ENCODE results near the gene PTK7. TPM values are rescaled to one million over a fixed set of nuclear protein-coding genes. Genes with fewer than 3 reads are reported as not detected.
A peak's percentile ranks its signal among the peaks of the same experiment; 100 is the strongest.

Gene PTK7
- total and polyA plus RNA-seq, 2 experiments from 2014 or later: 127 to 162 TPM

GRCh38 chr6:43062818-43063217 is 13.3 kb upstream of the PTK7 start:
- WGBS (ENCODE audit: low lambda C conversion rate, missing lambda C conversion rate): 98% methylated on average over 12 of the region's 12 CpGs
- H3K9me2 ChIP-seq (replicated peaks; ENCODE audit: insufficient read depth): no peaks in the 10 kb centered on the region
- TF ChIP-seq EZH2 (IDR thresholded peaks at IDR 0.05; ENCODE audit: borderline replicate concordance): no peak
- TF ChIP-seq EZH2phosphoT487 (IDR thresholded peaks at IDR 0.05; ENCODE audit: low read depth, severe bottlenecking, unreplicated experiment): no peak
- H2AFZ ChIP-seq: no peak overlapping the region
- no peak overlapping the region for H3K4me2 ChIP-seq
- peaks cover 10% of the 10 kb centered on the region for H3K4me1 ChIP-seq (ENCODE audit: insufficient read depth)
- no peaks in the 10 kb centered on the region for H3K36me3 ChIP-seq (replicated peaks; ENCODE audit: insufficient read depth, low read depth)
- H3K9me3 ChIP-seq (ENCODE audit: low read depth): no peaks in the 10 kb centered on the region
- H3K79me2 ChIP-seq: peaks cover 56% of the 10 kb centered on the region
- no peaks in the 10 kb centered on the region for H4K20me1 ChIP-seq (ENCODE audit: insufficient read depth, poor library complexity, severe bottlenecking)
- H3K27me3 ChIP-seq: no peaks in the 10 kb centered on the region
- H3K27ac ChIP-seq: no peak overlapping the region
- DNase-seq (ENCODE audit: low spot score): no peak
- H3K4me3 ChIP-seq: no peak overlapping the region

- Histone ChIP-seq H3K9me2 (replicated peaks; ENCODE audit: insufficient read depth) (no peaks in the 10 kb centered on the region), H3K36me3 (replicated peaks; ENCODE audit: insufficient read depth, low read depth) (no peaks in the 10 kb centered on the region), H3K4me1 (ENCODE audit: insufficient read depth) (peaks cover 10% of the 10 kb centered on the region), H2AFZ (no peak overlapping the region), H3K27me3 (no peaks in the 10 kb centered on the region), H3K79me2 (no peaks in the 10 kb centered on the region), H4K20me1 (ENCODE audit: insufficient read depth, poor library complexity, severe bottlenecking) (no peaks in the 10 kb centered on the region), H3K4me2 (no peak overlapping the region), H3K9me3 (ENCODE audit: low read depth) (no peaks in the 10 kb centered on the region), H3K4me3 (no peak overlapping the region), H3K27ac (no peak overlapping the region)
- DNase-seq (ENCODE audit: low spot score): peak; percentile 76
- TF ChIP-seq CTCF (IDR thresholded peaks at IDR 0.05; ENCODE audit: poor library complexity) (peak; percentile 63), EZH2 (IDR thresholded peaks at IDR 0.05; ENCODE audit: borderline replicate concordance) (no peak), EZH2phosphoT487 (IDR thresholded peaks at IDR 0.05; ENCODE audit: low read depth, severe bottlenecking, unreplicated experiment) (no peak)
- 62% methylated on average over 6 of the region's 6 CpGs for WGBS (ENCODE audit: low lambda C conversion rate, missing lambda C conversion rate)
These were observed 6.0 kb upstream of the PTK7 start for GRCh38 chr6:43070028-43070632.

- no peak overlapping the region for H2AFZ ChIP-seq
- H3K4me3 ChIP-seq: no peak overlapping the region
- 58% methylated on average over 6 of the region's 6 CpGs for WGBS (ENCODE audit: low lambda C conversion rate, missing lambda C conversion rate)
- peak overlapping the region; percentile 92 for H3K27ac ChIP-seq
- peak; percentile 67 for DNase-seq (ENCODE audit: low spot score)
- peaks cover 4% of the 10 kb centered on the region for H4K20me1 ChIP-seq (ENCODE audit: insufficient read depth, poor library complexity, severe bottlenecking)
- H3K36me3 ChIP-seq (replicated peaks; ENCODE audit: insufficient read depth, low read depth): no peaks in the 10 kb centered on the region
- H3K9me3 ChIP-seq (ENCODE audit: low read depth): no peaks in the 10 kb centered on the region
- peaks cover 38% of the 10 kb centered on the region for H3K79me2 ChIP-seq
- H3K27me3 ChIP-seq: no peaks in the 10 kb centered on the region
- TF ChIP-seq EZH2phosphoT487 (IDR thresholded peaks at IDR 0.05; ENCODE audit: low read depth, severe bottlenecking, unreplicated experiment): no peak
- no peak for TF ChIP-seq CTCF (IDR thresholded peaks at IDR 0.05; ENCODE audit: poor library complexity)
- no peak for TF ChIP-seq EZH2 (IDR thresholded peaks at IDR 0.05; ENCODE audit: borderline replicate concordance)
- peaks cover 26% of the 10 kb centered on the region for H3K4me1 ChIP-seq (ENCODE audit: insufficient read depth)
- no peaks in the 10 kb centered on the region for H3K9me2 ChIP-seq (replicated peaks; ENCODE audit: insufficient read depth)
- H3K4me2 ChIP-seq: peak overlapping the region; percentile 88
These were observed 1.1 kb upstream of the PTK7 start for GRCh38 chr6:43074847-43075669.

Data from hepatocyte (in vitro differentiated cells).